Measurements from ENCODE around the gene FOXO3.

Gene FOXO3

GRCh38 chr6:108720827-108721226 lies 160.1 kb downstream of the FOXO3 start:
- DNase-seq, result no peak

- no peak for DNase-seq
Observed at GRCh38 chr6:108721286-108721685, 160.6 kb downstream of the FOXO3 start.

GRCh38 chr6:108723594-108723993 lies 162.9 kb downstream of the FOXO3 start:
- DNase-seq, result no peak

GRCh38 chr6:108726726-108727339 lies 166.1 kb downstream of the FOXO3 start:
- no peak for DNase-seq

- no peak for DNase-seq
Observed at GRCh38 chr6:108727966-108728730, 167.4 kb downstream of the FOXO3 start.

GRCh38 chr6:108728826-108729225 lies 168.1 kb downstream of the FOXO3 start:
- no peak for DNase-seq

GRCh38 chr6:108730635-108731515 lies 170.2 kb downstream of the FOXO3 start:
- no peak for DNase-seq

GRCh38 chr6:108732091-108732870 lies 171.6 kb downstream of the FOXO3 start:
- peak; percentile 86 for DNase-seq

- DNase-seq, result no peak
Observed at GRCh38 chr6:108733051-108733450, 172.3 kb downstream of the FOXO3 start.

- DNase-seq, result no peak
Observed at GRCh38 chr6:108733706-108734265, 173.1 kb downstream of the FOXO3 start.

All from HCEC 1CT (cell line).